Mucosa of gallbladder (tissue), 1 donor: ENCODE data around the gene HOTAIR. TPM values are rescaled to one million over a fixed set of nuclear protein-coding genes. Genes with fewer than 3 reads are reported as not detected.

ENCODE experiments used
- DNase-seq: peaks from one replicate; pipeline ENCODE4 v3.0.0-alpha.2; 2020; ENCODE audit warnings: low spot score
- total RNA-seq: library from RNA; stranded (reverse); gene quantifications from one replicate; pipeline ENCODE4 v1.2.1, GENCODE V29; 2021
- donor health status: DM: no; HTN: no; CAD: no.

HOTAIR gene
- total RNA-seq, 1 donor from 2014 or later: not detected

- DNase-seq: no peak
Measured at GRCh38 chr12:54000116-54001114, 25.7 kb upstream of the HOTAIR start, which contains the start of gene HOXC9. TSS of gene HOXC9 (plus strand) at chr12:54000161. CDS start at chr12:54000189, 28 bp downstream.

- DNase-seq: no peak
Measured at GRCh38 chr12:53999559-54000115, 24.9 kb upstream of the HOTAIR start.

GRCh38 chr12:53998900-53999236 is 24.1 kb upstream of the HOTAIR start:
- no peak for DNase-seq

GRCh38 chr12:53998110-53998899 is 23.6 kb upstream of the HOTAIR start:
- DNase-seq: no peak

- no peak for DNase-seq
Measured at GRCh38 chr12:53997204-53998109, 22.7 kb upstream of the HOTAIR start.

- DNase-seq: no peak
Measured at GRCh38 chr12:53996240-53997203, 21.8 kb upstream of the HOTAIR start.

- no peak for DNase-seq
Measured at GRCh38 chr12:53995378-53996239, 20.9 kb upstream of the HOTAIR start.

- DNase-seq: no peak
Measured at GRCh38 chr12:53995002-53995377, 20.2 kb upstream of the HOTAIR start.

GRCh38 chr12:53994264-53995001 is 19.7 kb upstream of the HOTAIR start:
- DNase-seq: no peak

GRCh38 chr12:53994009-53994263 is 19.2 kb upstream of the HOTAIR start:
- no peak for DNase-seq

GRCh38 chr12:53993162-53994008 is 18.6 kb upstream of the HOTAIR start:
- no peak for DNase-seq

GRCh38 chr12:53992377-53992889 is 17.7 kb upstream of the HOTAIR start:
- DNase-seq: no peak

GRCh38 chr12:53991077-53991460 is 16.3 kb upstream of the HOTAIR start:
- no peak for DNase-seq

- DNase-seq: no peak
Measured at GRCh38 chr12:53990311-53991076, 15.7 kb upstream of the HOTAIR start.

- DNase-seq: no peak
Measured at GRCh38 chr12:53989227-53990113, 14.7 kb upstream of the HOTAIR start.
